Endothelial cell of umbilical vein (primary cell): ENCODE results near the gene ZNF428. TPM values are rescaled to one million over a fixed set of nuclear protein-coding genes. Genes with fewer than 3 reads are reported as not detected.

Experiments
- BruUV-seq: library from RNA; stranded (reverse); fragments of 400-500 nt; replicated peaks from 2 replicates; lab custom pipeline; 2021; lab: Mats Ljungman, UMichigan
- CTCF ChIA-PET: fragments of 300-600, 350-600 bp; sonication (Branson Sonifier 250); formaldehyde crosslinking; loops from one replicate; lab custom pipeline; 2021; ENCODE audit warnings: antibody characterized with exemption, inconsistent platforms; lab: Charles Lee
- POLR2A ChIA-PET: fragments of 300-600, 350-600 bp; sonication (Branson Sonifier 250); formaldehyde crosslinking; loops from one replicate; lab custom pipeline; 2021; ENCODE audit warnings: antibody characterized with exemption, inconsistent platforms; lab: Charles Lee
- DNase-seq: peaks from one replicate; pipeline ENCODE4 v3.0.0-alpha.2; 2011; ENCODE audit warnings: low read depth, low spot score
- FAIRE-seq: peaks from 2 replicates; lab custom pipeline; 2011; peaks lifted over from hg19 to GRCh38; lab: Jason Lieb, UNC
- H2AFZ ChIP-seq: 2 replicates; pipeline ENCODE4 v1.6.0; 2012; ENCODE audit warnings: low read depth, low read length, control low read depth, inconsistent platforms
- H3K27ac ChIP-seq: 2 replicates; pipeline ENCODE4 v1.5.1; 2011; ENCODE audit warnings: low read depth, mild to moderate bottlenecking, control low read depth, low read length, moderate library complexity; ENCODE audit not compliant: insufficient read depth
- H3K27me3 ChIP-seq, 2 experiments: 2 replicates each; pipeline versions ENCODE4 v1.6.0 to v1.6.1; 2011; ENCODE audit warnings: low read length in 2 of 2, mixed read lengths in 1 of 2; ENCODE audit not compliant: control insufficient read depth in 2 of 2, insufficient read depth in 2 of 2
- H3K36me3 ChIP-seq, 2 experiments: 2 replicates in 1 of 2; 3 replicates in 1 of 2; pipeline ENCODE4 v1.5.1; 2011; ENCODE audit warnings: low read length in 2 of 2, mild to moderate bottlenecking in 1 of 2, moderate library complexity in 1 of 2; ENCODE audit not compliant: control insufficient read depth in 2 of 2, insufficient read depth in 2 of 2; ENCODE audit errors: extremely low read depth in 1 of 2
- H3K4me1 ChIP-seq: 3 replicates; pipeline ENCODE4 v1.5.1; 2011; ENCODE audit warnings: mild to moderate bottlenecking, low read length; ENCODE audit not compliant: control insufficient read depth, insufficient read depth; ENCODE audit errors: extremely low read depth
- H3K4me2 ChIP-seq: 2 replicates; pipeline ENCODE4 v1.6.1; 2011; ENCODE audit warnings: low read length, control low read depth, mixed read lengths; ENCODE audit not compliant: insufficient read depth
- H3K4me3 ChIP-seq, 3 experiments: fragments of 200-600 bp in 1 of 3; sonication (generic), shearing (Covaris generic) in 1 of 3; replicated peaks in 1 of 3; 2 replicates each; pipeline ENCODE4 v1.5.1; 2011 to 2016; ENCODE audit warnings: control low read depth in 3 of 3, low read length in 3 of 3, mild to moderate bottlenecking in 2 of 3, inconsistent platforms in 1 of 3, low read depth in 1 of 3, moderate library complexity in 1 of 3; ENCODE audit not compliant: insufficient read depth in 1 of 3
- H3K79me2 ChIP-seq: 2 replicates; pipeline ENCODE4 v1.6.0; 2012; ENCODE audit warnings: low read length, inconsistent platforms; ENCODE audit not compliant: control insufficient read depth, insufficient read depth
- H3K9ac ChIP-seq: replicated peaks from 2 replicates; pipeline ENCODE3; 2011; ENCODE audit warnings: low read length, control low read depth; ENCODE audit not compliant: insufficient read depth; ENCODE audit errors: extremely low read depth
- H3K9me1 ChIP-seq: replicated peaks from 3 replicates; pipeline ENCODE4 v1.6.0; 2011; ENCODE audit warnings: mild to moderate bottlenecking, low read length; ENCODE audit not compliant: control insufficient read depth, insufficient read depth; ENCODE audit errors: extremely low read depth
- H3K9me3 ChIP-seq: replicated peaks from 2 replicates; pipeline ENCODE4 v1.5.1; 2012; ENCODE audit warnings: low read length, inconsistent platforms; ENCODE audit not compliant: control insufficient read depth, insufficient read depth
- H4K20me1 ChIP-seq: replicated peaks from 2 replicates; pipeline ENCODE3; 2011; ENCODE audit warnings: mild to moderate bottlenecking, low read length; ENCODE audit not compliant: control insufficient read depth, insufficient read depth; ENCODE audit errors: extremely low read depth
- EZH2 ChIP-seq: IDR thresholded peaks from 2 replicates; pipeline ENCODE4 v1.6.1; 2012; ENCODE audit warnings: borderline replicate concordance, low read depth, mild to moderate bottlenecking, moderate library complexity, low read length, inconsistent platforms; ENCODE audit not compliant: severe bottlenecking
- FOS ChIP-seq: IDR thresholded peaks from 2 replicates; pipeline ENCODE4 v1.6.1; 2011; ENCODE audit warnings: mild to moderate bottlenecking, low read length, moderate library complexity, borderline replicate concordance; ENCODE audit not compliant: insufficient read depth
- GATA2 ChIP-seq: IDR thresholded peaks from 2 replicates; pipeline ENCODE4 v1.7.0; 2011; ENCODE audit warnings: low read depth, mild to moderate bottlenecking, moderate library complexity, mixed read lengths, low read length; ENCODE audit not compliant: insufficient read length, insufficient read depth
- JUN ChIP-seq: IDR thresholded peaks from 2 replicates; pipeline ENCODE4 v1.6.1; 2011; ENCODE audit warnings: borderline replicate concordance, low read depth; ENCODE audit not compliant: insufficient read length, insufficient read depth
- MYC ChIP-seq: IDR thresholded peaks from one replicate; pipeline ENCODE4 v1.6.1; 2011; ENCODE audit warnings: mild to moderate bottlenecking, low read depth, low read length
- POLR2A ChIP-seq: IDR thresholded peaks from 2 replicates; pipeline ENCODE4 v1.6.1; 2012; ENCODE audit warnings: low read depth, mild to moderate bottlenecking, control low read depth, low read length
- POLR2AphosphoS5 ChIP-seq: IDR thresholded peaks from 2 replicates; pipeline ENCODE4 v1.6.1; 2012; ENCODE audit warnings: low read depth, mild to moderate bottlenecking, control low read depth, low read length, moderate library complexity; ENCODE audit not compliant: insufficient read depth
- dilution Hi-C: fragments of 300-500 bp; cut with MboI; formaldehyde crosslinking; loops from one replicate; pipeline ENCODE4 v1.15.0; 2019; ENCODE audit warnings: low sequenced_read_pairs; ENCODE audit not compliant: extremely low pct_ligation_motif_present
- intact Hi-C: fragments of 100-400 bp; cut with micrococcal nuclease; formaldehyde crosslinking; loops from one replicate; pipeline ENCODE4 v1.10.0; 2022
- polyA plus RNA-seq, 4 experiments: library from polyadenylated mRNA; depleted of rRNA in 3 of 4; stranded (reverse) in 3 of 4; unstranded in 1 of 4; fragments of >200 nt; gene quantifications; 2 replicates each; pipeline versions ENCODE4 v1.2.1 to v1.2.3, GENCODE V29; 2011 to 2012; ENCODE audit warnings: missing spikeins in 1 of 4
- total RNA-seq: library from RNA; stranded (reverse); gene quantifications from 2 replicates; pipeline ENCODE4 v1.2.3, GENCODE V29; 2021
- TF ChIP-seq, protein P1 (sequence below): IDR thresholded peaks from 2 replicates; pipeline ENCODE4 v1.6.1; 2011; ENCODE audit not compliant: insufficient read depth, insufficient read length
- TF ChIP-seq, protein P2 (sequence below), 2 donors: IDR thresholded peaks; 1 replicate in 1 of 2; 2 replicates in 1 of 2; pipeline ENCODE4 v1.5.1; 2011; ENCODE audit warnings: low read length in 2 of 2, mild to moderate bottlenecking in 2 of 2, moderate library complexity in 2 of 2, control low read depth in 1 of 2, inconsistent platforms in 1 of 2, low read depth in 1 of 2; ENCODE audit not compliant: insufficient read depth in 1 of 2; ENCODE audit errors: extremely low read depth in 1 of 2

ZNF428 gene
- total and polyA plus RNA-seq, 2 donors (not counting 3 experiments of a cell fraction or from before 2014, with no cell fraction given) = 29.2 to 56.2 TPM

DNA sequence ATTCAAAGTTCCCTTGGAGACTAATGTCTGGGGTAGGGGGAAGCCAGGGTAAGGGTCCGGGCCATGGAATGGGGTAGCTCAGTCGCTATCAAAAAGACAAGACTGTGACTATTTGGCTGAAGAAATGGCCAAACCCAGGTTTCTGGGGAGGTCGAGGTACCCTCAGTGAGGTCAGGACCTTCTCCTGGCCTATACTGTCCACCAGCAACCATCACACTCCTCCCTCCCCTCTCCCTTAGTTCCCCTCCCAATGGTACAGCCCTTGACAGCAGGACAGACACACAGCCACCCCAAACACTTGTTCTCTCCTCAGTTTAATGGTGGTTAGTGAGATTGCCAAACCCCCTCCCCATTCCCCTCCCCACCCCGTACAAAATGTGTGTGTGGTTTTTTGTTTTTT lies 2.6 kb upstream of the ZNF428 start:
- Histone ChIP-seq H3K9me1 (no peaks in the 10 kb centered on the region), H3K4me3 (no peak overlapping the region), H2AFZ (no peak overlapping the region), H3K4me2 (no peak overlapping the region), H3K9me3 (no peaks in the 10 kb centered on the region), H3K27ac (no peak overlapping the region), H3K27me3 (no peaks in the 10 kb centered on the region), H4K20me1 (no peaks in the 10 kb centered on the region), H3K4me1 (peaks cover 12% of the 10 kb centered on the region), H3K36me3 (no peaks in the 10 kb centered on the region), H3K79me2 (peaks cover 13% of the 10 kb centered on the region), H3K9ac (no peak overlapping the region)
- BruUV-seq = no TSS peak
- dilution Hi-C loops (no loop called here), intact Hi-C loops (no loop called here)
- POLR2A ChIA-PET = no interaction called here
- FAIRE-seq (no peak), DNase-seq (no peak)
- CTCF ChIA-PET = no interaction called here
- TF ChIP-seq EZH2 (no peak), JUN (no peak), FOS (no peak), GATA2 (no peak), MYC (no peak), POLR2A (no peak), POLR2AphosphoS5 (no peak)
- TF ChIP-seq, protein P1, sequence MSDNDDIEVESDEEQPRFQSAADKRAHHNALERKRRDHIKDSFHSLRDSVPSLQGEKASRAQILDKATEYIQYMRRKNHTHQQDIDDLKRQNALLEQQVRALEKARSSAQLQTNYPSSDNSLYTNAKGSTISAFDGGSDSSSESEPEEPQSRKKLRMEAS = no peak
- TF ChIP-seq, protein P2, sequence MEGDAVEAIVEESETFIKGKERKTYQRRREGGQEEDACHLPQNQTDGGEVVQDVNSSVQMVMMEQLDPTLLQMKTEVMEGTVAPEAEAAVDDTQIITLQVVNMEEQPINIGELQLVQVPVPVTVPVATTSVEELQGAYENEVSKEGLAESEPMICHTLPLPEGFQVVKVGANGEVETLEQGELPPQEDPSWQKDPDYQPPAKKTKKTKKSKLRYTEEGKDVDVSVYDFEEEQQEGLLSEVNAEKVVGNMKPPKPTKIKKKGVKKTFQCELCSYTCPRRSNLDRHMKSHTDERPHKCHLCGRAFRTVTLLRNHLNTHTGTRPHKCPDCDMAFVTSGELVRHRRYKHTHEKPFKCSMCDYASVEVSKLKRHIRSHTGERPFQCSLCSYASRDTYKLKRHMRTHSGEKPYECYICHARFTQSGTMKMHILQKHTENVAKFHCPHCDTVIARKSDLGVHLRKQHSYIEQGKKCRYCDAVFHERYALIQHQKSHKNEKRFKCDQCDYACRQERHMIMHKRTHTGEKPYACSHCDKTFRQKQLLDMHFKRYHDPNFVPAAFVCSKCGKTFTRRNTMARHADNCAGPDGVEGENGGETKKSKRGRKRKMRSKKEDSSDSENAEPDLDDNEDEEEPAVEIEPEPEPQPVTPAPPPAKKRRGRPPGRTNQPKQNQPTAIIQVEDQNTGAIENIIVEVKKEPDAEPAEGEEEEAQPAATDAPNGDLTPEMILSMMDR (IDR thresholded peaks at IDR 0.05; ENCODE audit: extremely low read depth in 1 of 2, insufficient read depth in 1 of 2, low read depth in 1 of 2, low read length in 2 of 2) = no peak
